ENCODE measurements around the gene DHCR7. TPM values are rescaled to one million over a fixed set of nuclear protein-coding genes. Genes with fewer than 3 reads are reported as not detected.

Gene DHCR7
- total RNA-seq, 6 donors from 2014 or later = 5.2 to 96.1 (median 66.4) TPM

- TF ChIP-seq EP300 (IDR thresholded peaks at IDR 0.05) (no peak), CTCF (IDR thresholded peaks at IDR 0.05) (no peak), POLR2AphosphoS5 (IDR thresholded peaks at IDR 0.05) (no peak), POLR2A (IDR thresholded peaks at IDR 0.05) (no peak)
- no peak for DNase-seq
- H3K27me3 ChIP-seq = no peaks in the 10 kb centered on the region
- 86 to 88% methylated on average over 15 to 23 of the region's 24 CpGs for WGBS, 2 donors
- no peak for ATAC-seq (ENCODE audit: low FRiP score in 2 of 2)
- no peak overlapping the region for H3K4me3 ChIP-seq
- H3K36me3 ChIP-seq = peaks cover 23 to 100% (median 94%) of the 10 kb centered on the region in 4 donors
- no peaks in the 10 kb centered on the region for H3K9me3 ChIP-seq
- no peak overlapping the region for H3K27ac ChIP-seq
- H3K4me1 ChIP-seq = no peaks in the 10 kb centered on the region
Observed at GRCh38 chr11:71481101-71481960, 33.1 kb upstream of the DHCR7 start.

- peaks cover 30 to 100% (median 95%) of the 10 kb centered on the region in 4 donors for H3K36me3 ChIP-seq
- no peak for DNase-seq
- ATAC-seq (ENCODE audit: low FRiP score in 2 of 2) = no peak
Observed at GRCh38 chr11:71478528-71478840, 30.3 kb upstream of the DHCR7 start.

GRCh38 chr11:71477641-71478527 lies 29.7 kb upstream of the DHCR7 start:
- no peak for DNase-seq

More at GRCh38 chr11:71478528-71478840, 30.3 kb upstream of the DHCR7 start:
- no peaks in the 10 kb centered on the region for H3K9me3 ChIP-seq
- no peaks in the 10 kb centered on the region for H3K4me1 ChIP-seq
- no peak for TF ChIP-seq POLR2AphosphoS5 (IDR thresholded peaks at IDR 0.05)
- no peak for TF ChIP-seq CTCF (IDR thresholded peaks at IDR 0.05)
- TF ChIP-seq EP300 (IDR thresholded peaks at IDR 0.05) = no peak
- no peak for TF ChIP-seq POLR2A (IDR thresholded peaks at IDR 0.05)
- no peaks in the 10 kb centered on the region for H3K27me3 ChIP-seq
- no peak overlapping the region for H3K27ac ChIP-seq
- WGBS, 2 donors = 92 to 98% methylated on average over 10 to 11 of the region's 11 CpGs
- no peak overlapping the region for H3K4me3 ChIP-seq

More at GRCh38 chr11:71477641-71478527, 29.7 kb upstream of the DHCR7 start:
- Histone ChIP-seq H3K4me3 (no peak overlapping the region), H3K36me3 (peaks cover 27 to 100% (median 95%) of the 10 kb centered on the region in 4 donors), H3K9me3 (no peaks in the 10 kb centered on the region), H3K27ac (no peak overlapping the region), H3K27me3 (no peaks in the 10 kb centered on the region), H3K4me1 (no peaks in the 10 kb centered on the region)
- WGBS, 2 donors = 77 to 84% methylated on average over 19 to 25 of the region's 25 CpGs
- no peak for ATAC-seq (ENCODE audit: low FRiP score in 2 of 2)
- TF ChIP-seq EP300 (IDR thresholded peaks at IDR 0.05) = no peak
- no peak for TF ChIP-seq POLR2A (IDR thresholded peaks at IDR 0.05)
- TF ChIP-seq CTCF (IDR thresholded peaks at IDR 0.05) = no peak
- TF ChIP-seq POLR2AphosphoS5 (IDR thresholded peaks at IDR 0.05) = no peak

All from upper lobe of left lung (tissue), 6 donors.